CD4-positive, alpha-beta T cell (primary cell): Measurements from ENCODE around the gene TMEM229B. TPM values are rescaled to one million over a fixed set of nuclear protein-coding genes. Genes with fewer than 3 reads are reported as not detected.

ENCODE experiments used
- ATAC-seq: fragments of 200-7000 bp; cut with Tn5 transposase; one replicate; pipeline ENCODE4 v1.10.0; 2022; ENCODE audit warnings: mild to moderate bottlenecking; ENCODE audit not compliant: poor library complexity
- CTCF ChIA-PET: fragments of 350-600 bp; sonication (Branson Sonifier 250); formaldehyde crosslinking; loops from one replicate; lab custom pipeline; 2021; ENCODE audit warnings: antibody characterized with exemption, inconsistent platforms; lab: Charles Lee
- POLR2A ChIA-PET: fragments of 350-600 bp; sonication (Branson Sonifier 250); formaldehyde crosslinking; loops from one replicate; lab custom pipeline; 2021; ENCODE audit warnings: antibody characterized with exemption, inconsistent platforms; lab: Charles Lee
- DNase-seq, 14 experiments: peaks; one replicate each; pipeline ENCODE4 v3.0.0-alpha.2; 2013 to 2020; ENCODE audit warnings: mixed read lengths in 2 of 14
- H3K27ac ChIP-seq, 2 donors: one replicate each; pipeline versions ENCODE4 v1.5.1 to v1.7.0; 2013; ENCODE audit warnings: low read length in 2 of 2, low read depth in 1 of 2, mild to moderate bottlenecking in 1 of 2
- H3K27me3 ChIP-seq, 2 experiments: 1 replicate in 1 of 2; 2 replicates in 1 of 2; pipeline versions ENCODE4 v1.6.1 to v1.7.0; 2013; ENCODE audit warnings: low read length in 2 of 2, control low read depth in 1 of 2, mild to moderate bottlenecking in 1 of 2, moderate library complexity in 1 of 2; ENCODE audit not compliant: insufficient read depth in 2 of 2, control insufficient read depth in 1 of 2
- H3K36me3 ChIP-seq: one replicate; pipeline ENCODE4 v1.6.1; 2013; ENCODE audit warnings: low read length, control low read depth; ENCODE audit not compliant: insufficient read depth
- H3K4me1 ChIP-seq: one replicate; pipeline ENCODE4 v1.6.1; 2013; ENCODE audit warnings: low read length, control low read depth; ENCODE audit not compliant: insufficient read depth
- H3K4me3 ChIP-seq: one replicate; pipeline ENCODE4 v1.5.1; 2013; ENCODE audit warnings: mild to moderate bottlenecking, low read length, moderate library complexity
- H3K9me3 ChIP-seq, 2 experiments: 1 replicate in 1 of 2; 2 replicates in 1 of 2; pipeline versions ENCODE4 v1.6.1 to v1.7.0; 2013; ENCODE audit warnings: low read length in 2 of 2, mild to moderate bottlenecking in 2 of 2, control low read depth in 1 of 2, moderate library complexity in 1 of 2; ENCODE audit not compliant: control insufficient read depth in 1 of 2, insufficient read depth in 1 of 2
- H3K27ac Mint-ChIP-seq: one replicate; pipeline ENCODE4 v1.8.0; 2020; ENCODE audit warnings: mixed read lengths
- H3K27me3 Mint-ChIP-seq: one replicate; pipeline ENCODE4 v1.8.0; 2021; ENCODE audit warnings: mixed read lengths
- H3K36me3 Mint-ChIP-seq: one replicate; pipeline ENCODE4 v1.8.0; 2021; ENCODE audit warnings: low read depth, mixed read lengths
- H3K4me1 Mint-ChIP-seq: one replicate; pipeline ENCODE4 v1.8.0; 2021; ENCODE audit warnings: low read depth, mixed read lengths
- H3K4me3 Mint-ChIP-seq: one replicate; pipeline ENCODE4 v1.8.0; 2020; ENCODE audit warnings: mild to moderate bottlenecking, mixed read lengths
- H3K9me3 Mint-ChIP-seq: one replicate; pipeline ENCODE4 v1.8.0; 2020; ENCODE audit warnings: mixed read lengths
- CTCF ChIP-seq: fragments of 200-600 bp; IDR thresholded peaks from one replicate; pipeline ENCODE4 v1.8.0; 2022; ENCODE audit warnings: antibody characterized with exemption, mild to moderate bottlenecking
- intact Hi-C, 2 experiments: fragments of 100-400 bp; cut with DNase I in 1 of 2; cut with micrococcal nuclease in 1 of 2; formaldehyde crosslinking; loops; one replicate each; pipeline versions ENCODE4 v1.15.1 to v1.9.0; 2023 to 2025; cut with DNase I, micrococcal nuclease
- total RNA-seq, 174 experiments: library from RNA in 2 of 174; stranded (reverse) in 2 of 174; gene quantifications; one replicate each; pipeline ENCODE4 v1.2.3 and lab custom pipeline; 2021 to 2026

TMEM229B gene
- total RNA-seq, 2 experiments from 2014 or later, result 7.1 to 9.1 TPM

GRCh38 chr14:67441256-67441655 lies 47.3 kb downstream of the TMEM229B start:
- no peaks in the 10 kb centered on the region for H3K9me3 ChIP-seq
- Mint-ChIP-seq H3K27me3 (peaks cover 28% of the 10 kb centered on the region), H3K27ac (no peak overlapping the region), H3K4me3 (no peak overlapping the region), H3K9me3 (no peaks in the 10 kb centered on the region), H3K4me1 (no peaks in the 10 kb centered on the region), H3K36me3 (no peaks in the 10 kb centered on the region)
- no peaks in the 10 kb centered on the region for H3K4me1 ChIP-seq
- no peaks in the 10 kb centered on the region for H3K36me3 ChIP-seq
- POLR2A ChIA-PET, result no interaction called here
- ATAC-seq (no peak), DNase-seq (no peak)
- no peak for TF ChIP-seq CTCF
- intact Hi-C loops, result no loop called here
- CTCF ChIA-PET, result no interaction called here
- H3K27ac ChIP-seq, result no peak overlapping the region
- peaks cover 0 to 2% of the 10 kb centered on the region in 2 experiments for H3K27me3 ChIP-seq
- H3K4me3 ChIP-seq, result no peak overlapping the region

GRCh38 chr14:67440513-67440912 lies 48.0 kb downstream of the TMEM229B start:
- no peak for ATAC-seq
- no peak for DNase-seq
- H3K27ac ChIP-seq, result no peak overlapping the region
- H3K27me3 Mint-ChIP-seq, result peaks cover 28% of the 10 kb centered on the region
- no peaks in the 10 kb centered on the region for H3K4me1 Mint-ChIP-seq
- no peaks in the 10 kb centered on the region for H3K36me3 Mint-ChIP-seq
- no peak overlapping the region for H3K4me3 ChIP-seq
- no peak overlapping the region for H3K27ac Mint-ChIP-seq
- no peaks in the 10 kb centered on the region for H3K4me1 ChIP-seq
- TF ChIP-seq CTCF, result no peak
- POLR2A ChIA-PET, result interaction anchor here (0.7 kb wide), 1 partner anchor 28 kb away, joined by 3 read pairs; no protein-coding TSS in a partner anchor
- H3K9me3 ChIP-seq, result no peaks in the 10 kb centered on the region
- intact Hi-C loops, result no loop called here
- H3K36me3 ChIP-seq, result no peaks in the 10 kb centered on the region
- H3K9me3 Mint-ChIP-seq, result no peaks in the 10 kb centered on the region
- CTCF ChIA-PET, result no interaction called here
- H3K4me3 Mint-ChIP-seq, result no peak overlapping the region
- H3K27me3 ChIP-seq, result peaks cover 0 to 5% of the 10 kb centered on the region in 2 experiments

- Mint-ChIP-seq H3K4me3 (no peak overlapping the region), H3K4me1 (no peaks in the 10 kb centered on the region), H3K36me3 (no peaks in the 10 kb centered on the region), H3K27me3 (peaks cover 22% of the 10 kb centered on the region), H3K9me3 (no peaks in the 10 kb centered on the region), H3K27ac (no peak overlapping the region)
- intact Hi-C loops, result no loop called here
- ATAC-seq (no peak), DNase-seq (no peak)
- H3K4me3 ChIP-seq, result no peak overlapping the region
- no peak overlapping the region for H3K27ac ChIP-seq
- ChIA-PET CTCF (no interaction called here), POLR2A (no interaction called here)
- H3K36me3 ChIP-seq, result no peaks in the 10 kb centered on the region
- no peaks in the 10 kb centered on the region for H3K4me1 ChIP-seq
- H3K27me3 ChIP-seq, result peaks cover 0 to 2% of the 10 kb centered on the region in 2 experiments
- no peaks in the 10 kb centered on the region for H3K9me3 ChIP-seq
- TF ChIP-seq CTCF, result no peak
These were observed 49.6 kb downstream of the TMEM229B start for GRCh38 chr14:67438969-67439368.
